T1000 (cell line): ENCODE results near the gene AIMP2.
"Not testable (repeated sequence)": the region's sequence is repeated elsewhere in the genome, so short reads cannot be mapped to it uniquely, and the experiment has no call there.

Experiments
- DNase-seq: peaks from one replicate; lab custom pipeline; 2025; ENCODE audit warnings: mixed read lengths; lab: John Stamatoyannopoulos, UW

Gene AIMP2

GRCh38 chr7:6008668-6009611 lies at the start of gene AIMP2, which contains the start of gene PMS2:
Gene AIMP2, plus strand, starts transcription at chr7:6009272. Its CDS starts 92 bp downstream, at chr7:6009364.
Gene PMS2, minus strand, starts transcription at chr7:6009049. Its CDS starts 30 bp downstream, at chr7:6009019.
- peak; percentile 95 for DNase-seq

GRCh38 chr7:5963205-5963604 lies 45.9 kb upstream of the AIMP2 start:
- DNase-seq: not testable (repeated sequence)

- not testable (repeated sequence) for DNase-seq
Measured at GRCh38 chr7:5963810-5964209, 45.3 kb upstream of the AIMP2 start.

- not testable (repeated sequence) for DNase-seq
Measured at GRCh38 chr7:5970347-5970911, 38.6 kb upstream of the AIMP2 start, which contains the start of gene RSPH10B. Gene RSPH10B, minus strand, starts transcription at chr7:5970689. Its CDS starts 3,573 bp downstream, at chr7:5967116.

GRCh38 chr7:5973580-5973979 lies 35.5 kb upstream of the AIMP2 start:
- DNase-seq: not testable (repeated sequence)

- not testable (repeated sequence) for DNase-seq
Measured at GRCh38 chr7:5979680-5980314, 29.3 kb upstream of the AIMP2 start.

GRCh38 chr7:5987061-5987460 lies 22.0 kb upstream of the AIMP2 start:
- not testable (repeated sequence) for DNase-seq

- DNase-seq: no peak
Measured at GRCh38 chr7:5997210-5997808, 11.8 kb upstream of the AIMP2 start.

GRCh38 chr7:6007386-6007785 lies 1.7 kb upstream of the AIMP2 start:
- DNase-seq: no peak

- not testable (repeated sequence) for DNase-seq
Measured at GRCh38 chr7:6007835-6008590, 1.1 kb upstream of the AIMP2 start.

GRCh38 chr7:6010370-6010769 lies 1.3 kb downstream of the AIMP2 start:
- not testable (repeated sequence) for DNase-seq

GRCh38 chr7:6011541-6011940 lies 2.5 kb downstream of the AIMP2 start:
- no peak for DNase-seq

GRCh38 chr7:6012355-6013104 lies 3.5 kb downstream of the AIMP2 start:
- DNase-seq: no peak

GRCh38 chr7:6015917-6016652 lies 7.0 kb downstream of the AIMP2 start:
- DNase-seq: no peak

- DNase-seq: no peak
Measured at GRCh38 chr7:6016653-6016966, 7.5 kb downstream of the AIMP2 start.

GRCh38 chr7:6020371-6021286 lies 11.6 kb downstream of the AIMP2 start:
- no peak for DNase-seq

GRCh38 chr7:6022707-6023106 lies 13.6 kb downstream of the AIMP2 start:
- no peak for DNase-seq

- DNase-seq: no peak
Measured at GRCh38 chr7:6023974-6024435, 14.9 kb downstream of the AIMP2 start.
